Astrocyte (in vitro differentiated cells and primary cell): ENCODE measurements around the gene FAM156B. TPM values are rescaled to one million over a fixed set of nuclear protein-coding genes. Genes with fewer than 3 reads are reported as not detected.
"Not testable (repeated sequence)": the region's sequence is repeated elsewhere in the genome, so short reads cannot be mapped to it uniquely, and the experiment has no call there.

Experiments
- DNase-seq: peaks from one replicate; pipeline ENCODE4 v3.0.0-alpha.2; 2010; ENCODE audit warnings: low read depth
- FAIRE-seq: peaks from 2 replicates; lab custom pipeline; 2011; peaks lifted over from hg19 to GRCh38; lab: Jason Lieb, UNC
- H2AFZ ChIP-seq: 2 replicates; pipeline ENCODE4 v1.6.0; 2012; ENCODE audit warnings: low read depth, low read length, inconsistent platforms
- H3K27ac ChIP-seq: 2 replicates; pipeline ENCODE4 v1.5.1; 2011; ENCODE audit warnings: low read depth, low read length, inconsistent platforms
- H3K27me3 ChIP-seq: 2 replicates; pipeline ENCODE4 v1.6.0; 2011; ENCODE audit warnings: low read length, inconsistent platforms; ENCODE audit not compliant: insufficient read depth
- H3K36me3 ChIP-seq: 2 replicates; pipeline ENCODE4 v1.5.1; 2011; ENCODE audit warnings: low read length, inconsistent platforms; ENCODE audit not compliant: insufficient read depth
- H3K4me1 ChIP-seq: 2 replicates; pipeline ENCODE4 v1.5.1; 2011; ENCODE audit warnings: low read length, inconsistent platforms; ENCODE audit not compliant: insufficient read depth
- H3K4me2 ChIP-seq: 2 replicates; pipeline ENCODE4 v1.6.0; 2012; ENCODE audit warnings: low read length, inconsistent platforms
- H3K4me3 ChIP-seq: 2 replicates; pipeline ENCODE4 v1.5.1; 2011; ENCODE audit warnings: low read depth, mild to moderate bottlenecking, low read length, inconsistent platforms; ENCODE audit not compliant: insufficient read depth
- H3K79me2 ChIP-seq: 2 replicates; pipeline ENCODE4 v1.6.0; 2012; ENCODE audit warnings: mild to moderate bottlenecking, low read length, inconsistent platforms; ENCODE audit not compliant: insufficient read depth
- H3K9ac ChIP-seq: 2 replicates; pipeline ENCODE4 v1.6.0; 2012; ENCODE audit warnings: mild to moderate bottlenecking, low read length, inconsistent platforms
- H3K9me3 ChIP-seq: 2 replicates; pipeline ENCODE4 v1.5.1; 2012; ENCODE audit warnings: low read depth, mild to moderate bottlenecking, low read length, inconsistent platforms; ENCODE audit not compliant: insufficient read depth
- H4K20me1 ChIP-seq: 2 replicates; pipeline ENCODE4 v1.6.0; 2012; ENCODE audit warnings: low read length, inconsistent platforms; ENCODE audit not compliant: insufficient read depth
- H3K27ac Mint-ChIP-seq: one replicate; pipeline ENCODE4 v1.8.0; 2021; ENCODE audit warnings: mild to moderate bottlenecking, mixed read lengths; ENCODE audit not compliant: unreplicated experiment
- H3K27me3 Mint-ChIP-seq: one replicate; pipeline ENCODE4 v1.8.0; 2021; ENCODE audit warnings: low read depth, mixed read lengths; ENCODE audit not compliant: unreplicated experiment
- H3K36me3 Mint-ChIP-seq: one replicate; pipeline ENCODE4 v1.8.0; 2021; ENCODE audit warnings: low read depth, mixed read lengths; ENCODE audit not compliant: unreplicated experiment
- H3K4me1 Mint-ChIP-seq: one replicate; pipeline ENCODE4 v1.8.0; 2021; ENCODE audit warnings: low read depth, mixed read lengths; ENCODE audit not compliant: unreplicated experiment
- H3K4me3 Mint-ChIP-seq: one replicate; pipeline ENCODE4 v1.8.0; 2021; ENCODE audit warnings: mild to moderate bottlenecking, moderate library complexity, mixed read lengths; ENCODE audit not compliant: unreplicated experiment
- H3K9me3 Mint-ChIP-seq: one replicate; pipeline ENCODE4 v1.8.0; 2021; ENCODE audit warnings: mild to moderate bottlenecking, mixed read lengths; ENCODE audit not compliant: unreplicated experiment
- EZH2 ChIP-seq: IDR thresholded peaks from 2 replicates; pipeline ENCODE4 v1.6.1; 2012; ENCODE audit warnings: mild to moderate bottlenecking, low read length, inconsistent platforms; ENCODE audit not compliant: insufficient read depth
- total RNA-seq: library from RNA; stranded (reverse); gene quantifications from 2 replicates; pipeline ENCODE4 v1.2.1, GENCODE V29; 2021
- TF ChIP-seq, protein P1 (sequence below): IDR thresholded peaks from 2 replicates; pipeline ENCODE4 v1.5.1; 2011; ENCODE audit warnings: low read depth, mild to moderate bottlenecking, inconsistent platforms, low read length, moderate library complexity; ENCODE audit not compliant: insufficient read depth

Gene FAM156B
- total RNA-seq, 1 donor from 2014 or later: 19.4 TPM

DNA sequence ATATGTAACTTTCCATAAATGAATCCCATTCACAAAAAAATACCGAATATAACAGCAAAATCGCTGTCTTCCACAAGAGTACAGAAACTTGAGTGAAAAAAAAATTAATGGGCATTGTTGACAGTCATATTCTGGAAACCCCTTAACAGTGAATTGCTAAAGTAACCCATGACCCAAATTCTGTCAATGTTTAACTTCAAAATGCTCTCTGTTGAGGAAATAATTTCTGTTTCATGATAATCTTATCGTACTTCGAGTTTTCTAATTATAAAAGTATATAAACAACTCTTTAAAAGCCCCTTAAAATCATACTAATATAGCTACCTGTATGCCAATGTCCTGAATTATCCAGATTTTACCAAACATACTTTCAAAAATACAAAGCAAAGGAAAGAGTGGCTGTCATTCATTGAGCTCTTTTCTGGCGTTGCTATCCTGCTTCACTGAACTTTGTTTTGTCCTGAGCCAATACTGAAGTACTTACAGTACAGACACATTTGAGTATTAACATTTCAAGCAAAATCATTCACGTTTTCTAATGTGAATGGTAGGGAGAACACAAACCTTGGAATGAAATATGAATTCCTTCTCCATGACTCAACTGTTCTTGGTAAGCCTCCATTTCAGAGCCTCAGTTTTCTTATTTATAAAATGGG, 31.7 kb upstream of the FAM156B start:
- H3K27me3 ChIP-seq: no peaks in the 10 kb centered on the region
- Mint-ChIP-seq H3K9me3 (no peaks in the 10 kb centered on the region), H3K27ac (no peak overlapping the region), H3K27me3 (no peaks in the 10 kb centered on the region), H3K4me3 (no peak overlapping the region), H3K4me1 (peaks cover 3% of the 10 kb centered on the region), H3K36me3 (no peaks in the 10 kb centered on the region)
- no peak overlapping the region for H3K9ac ChIP-seq
- H3K4me2 ChIP-seq: no peak overlapping the region
- no peak for FAIRE-seq
- TF ChIP-seq, protein P1, sequence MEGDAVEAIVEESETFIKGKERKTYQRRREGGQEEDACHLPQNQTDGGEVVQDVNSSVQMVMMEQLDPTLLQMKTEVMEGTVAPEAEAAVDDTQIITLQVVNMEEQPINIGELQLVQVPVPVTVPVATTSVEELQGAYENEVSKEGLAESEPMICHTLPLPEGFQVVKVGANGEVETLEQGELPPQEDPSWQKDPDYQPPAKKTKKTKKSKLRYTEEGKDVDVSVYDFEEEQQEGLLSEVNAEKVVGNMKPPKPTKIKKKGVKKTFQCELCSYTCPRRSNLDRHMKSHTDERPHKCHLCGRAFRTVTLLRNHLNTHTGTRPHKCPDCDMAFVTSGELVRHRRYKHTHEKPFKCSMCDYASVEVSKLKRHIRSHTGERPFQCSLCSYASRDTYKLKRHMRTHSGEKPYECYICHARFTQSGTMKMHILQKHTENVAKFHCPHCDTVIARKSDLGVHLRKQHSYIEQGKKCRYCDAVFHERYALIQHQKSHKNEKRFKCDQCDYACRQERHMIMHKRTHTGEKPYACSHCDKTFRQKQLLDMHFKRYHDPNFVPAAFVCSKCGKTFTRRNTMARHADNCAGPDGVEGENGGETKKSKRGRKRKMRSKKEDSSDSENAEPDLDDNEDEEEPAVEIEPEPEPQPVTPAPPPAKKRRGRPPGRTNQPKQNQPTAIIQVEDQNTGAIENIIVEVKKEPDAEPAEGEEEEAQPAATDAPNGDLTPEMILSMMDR: no peak
- no peaks in the 10 kb centered on the region for H3K4me1 ChIP-seq
- no peaks in the 10 kb centered on the region for H3K79me2 ChIP-seq
- no peak overlapping the region for H3K4me3 ChIP-seq
- no peak overlapping the region for H2AFZ ChIP-seq
- H4K20me1 ChIP-seq: no peaks in the 10 kb centered on the region
- H3K9me3 ChIP-seq: no peaks in the 10 kb centered on the region
- DNase-seq: no peak
- no peak overlapping the region for H3K27ac ChIP-seq
- no peaks in the 10 kb centered on the region for H3K36me3 ChIP-seq

GRCh38 chrX:52867610-52868348, 29.4 kb upstream of the FAM156B start, which contains the start of gene XAGE3:
XAGE3 (minus strand) TSS chrX:52868083; CDS start chrX:52867133, 950 bp downstream.
- Histone ChIP-seq H3K27ac (no peak within 1 kb of the TSS), H3K9me3 (no peaks in the 10 kb centered on the region), H3K9ac (no peak within 1 kb of the TSS), H3K4me3 (no peak within 1 kb of the TSS), H3K79me2 (no peaks in the 10 kb centered on the region), H3K27me3 (no peaks in the 10 kb centered on the region), H4K20me1 (no peaks in the 10 kb centered on the region), H3K36me3 (no peaks in the 10 kb centered on the region), H3K4me1 (no peaks in the 10 kb centered on the region), H2AFZ (no peak within 1 kb of the TSS), H3K4me2 (no peak within 1 kb of the TSS)
- Mint-ChIP-seq H3K27me3 (peaks cover 2% of the 10 kb centered on the region), H3K9me3 (no peaks in the 10 kb centered on the region), H3K36me3 (no peaks in the 10 kb centered on the region), H3K27ac (no peak within 1 kb of the TSS), H3K4me1 (peaks cover 3% of the 10 kb centered on the region), H3K4me3 (no peak within 1 kb of the TSS)
- TF ChIP-seq, protein P1: no peak
- TF ChIP-seq EZH2: no peak
- no peak for FAIRE-seq
- no peak for DNase-seq

DNA sequence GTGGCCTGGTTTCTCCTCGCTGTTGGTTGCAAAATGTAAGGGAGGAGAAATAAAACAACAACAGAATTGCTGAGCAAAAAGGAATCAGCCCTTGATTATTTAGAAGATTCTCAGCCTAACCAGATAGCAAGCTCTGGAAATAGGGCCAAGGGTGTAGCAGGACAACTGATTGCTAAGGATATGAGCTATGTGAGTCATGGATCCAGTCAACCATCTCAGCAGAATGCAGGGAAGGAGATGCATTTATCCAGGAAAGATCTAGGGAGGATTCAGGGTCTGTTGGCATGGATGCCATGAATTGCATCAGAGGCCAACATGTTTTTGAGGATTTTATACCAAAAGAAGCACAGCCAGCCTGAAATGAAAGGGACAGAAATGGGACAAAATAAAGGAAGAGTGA, 27.1 kb upstream of the FAM156B start:
- Histone ChIP-seq H3K27me3 (no peaks in the 10 kb centered on the region), H3K79me2 (no peaks in the 10 kb centered on the region), H4K20me1 (no peaks in the 10 kb centered on the region), H2AFZ (no peak overlapping the region), H3K9ac (no peak overlapping the region), H3K4me3 (no peak overlapping the region), H3K4me2 (no peak overlapping the region), H3K27ac (no peak overlapping the region), H3K36me3 (no peaks in the 10 kb centered on the region), H3K9me3 (no peaks in the 10 kb centered on the region), H3K4me1 (no peaks in the 10 kb centered on the region)
- no peak overlapping the region for H3K27ac Mint-ChIP-seq
- H3K4me1 Mint-ChIP-seq: peaks cover 3% of the 10 kb centered on the region
- no peaks in the 10 kb centered on the region for H3K9me3 Mint-ChIP-seq
- no peak for FAIRE-seq
- TF ChIP-seq, protein P1: no peak
- no peak for TF ChIP-seq EZH2
- H3K36me3 Mint-ChIP-seq: no peaks in the 10 kb centered on the region
- H3K4me3 Mint-ChIP-seq: no peak overlapping the region
- peaks cover 2% of the 10 kb centered on the region for H3K27me3 Mint-ChIP-seq
- DNase-seq: no peak

DNA sequence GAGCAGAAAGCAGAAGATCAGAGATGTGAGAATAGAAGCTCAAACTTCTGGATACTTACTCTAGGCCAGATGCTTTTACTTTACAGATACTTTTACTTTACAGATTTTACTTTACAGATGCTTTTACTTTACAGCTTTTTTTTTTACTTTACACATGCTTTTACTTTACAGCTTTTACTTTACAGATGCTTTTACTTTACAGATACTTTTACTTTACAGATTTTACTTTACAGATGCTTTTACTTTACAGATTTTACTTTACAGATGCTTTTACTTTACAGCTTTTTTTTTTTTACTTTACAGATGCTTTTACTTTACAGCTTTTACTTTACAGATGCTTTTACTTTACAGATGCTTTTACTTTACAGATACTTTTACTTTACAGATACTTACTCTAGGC, 23.3 kb upstream of the FAM156B start:
- not testable (repeated sequence) for H3K9ac ChIP-seq, H3K4me3 Mint-ChIP-seq, H3K4me2 ChIP-seq, H2AFZ ChIP-seq, H3K27ac Mint-ChIP-seq, H3K27me3 Mint-ChIP-seq, H3K4me1 ChIP-seq, H3K79me2 ChIP-seq, H4K20me1 ChIP-seq, H3K36me3 Mint-ChIP-seq, H3K9me3 ChIP-seq, H3K36me3 ChIP-seq, H3K27ac ChIP-seq, H3K9me3 Mint-ChIP-seq, DNase-seq, H3K4me3 ChIP-seq, H3K4me1 Mint-ChIP-seq, H3K27me3 ChIP-seq
- peak; percentile 56 for FAIRE-seq
